HepG2 (cell line): ENCODE measurements around the gene NBPF20. TPM values are rescaled to one million over a fixed set of nuclear protein-coding genes. Genes with fewer than 3 reads are reported as not detected.

Source experiments
- CENPX ChIP-seq: sonication (generic); formaldehyde crosslinking; IDR thresholded peaks from 2 replicates; pipeline ENCODE4 v1.9.0; 2021; ENCODE audit warnings: mild to moderate bottlenecking, missing genetic modification reagents, moderate library complexity
- ESRRA ChIP-seq: sonication (generic); formaldehyde crosslinking; IDR thresholded peaks from 2 replicates; pipeline ENCODE4 v1.5.1; 2020; ENCODE audit warnings: mild to moderate bottlenecking, low read depth, missing genetic modification reagents
- FOXK1 ChIP-seq: sonication (generic); formaldehyde crosslinking; IDR thresholded peaks from 2 replicates; pipeline ENCODE4 v1.4.0; 2020; ENCODE audit warnings: low read depth, missing genetic modification reagents, borderline replicate concordance
- HMG20A ChIP-seq: IDR thresholded peaks from 2 replicates; pipeline ENCODE4 v1.6.1; 2016; ENCODE audit warnings: borderline replicate concordance
- HNRNPLL ChIP-seq: fragments of 200-400 bp; formaldehyde crosslinking; IDR thresholded peaks from 2 replicates; pipeline ENCODE4 v1.6.1; 2017; ENCODE audit warnings: mild to moderate bottlenecking, low read depth, low read length; ENCODE audit not compliant: poor library complexity, severe bottlenecking
- KDM5B ChIP-seq: sonication (generic); formaldehyde crosslinking; IDR thresholded peaks from 2 replicates; pipeline ENCODE4 v1.4.0; 2020; ENCODE audit warnings: missing genetic modification reagents, mild to moderate bottlenecking, borderline replicate concordance
- MXI1 ChIP-seq: IDR thresholded peaks from 3 replicates; pipeline ENCODE4 v1.6.1; 2012; ENCODE audit warnings: low read depth, low read length, inconsistent platforms, borderline replicate concordance
- RAD51 ChIP-seq: fragments of 450-650 bp; IDR thresholded peaks from 2 replicates; pipeline ENCODE4 v1.6.1; 2016; ENCODE audit warnings: borderline replicate concordance
- RBM22 ChIP-seq: fragments of 200-400 bp; formaldehyde crosslinking; optimal IDR thresholded peaks from 2 replicates; pipeline ENCODE3; 2017; ENCODE audit warnings: mild to moderate bottlenecking, low read length, moderate library complexity
- SAP130 ChIP-seq: IDR thresholded peaks from 2 replicates; pipeline ENCODE4 v1.6.1; 2016; ENCODE audit warnings: low read depth
- SIX1 ChIP-seq: sonication (generic); formaldehyde crosslinking; IDR thresholded peaks from 2 replicates; pipeline ENCODE4 v1.4.0; 2020; ENCODE audit warnings: missing genetic modification reagents, borderline replicate concordance
- SMAD1 ChIP-seq: sonication (generic); formaldehyde crosslinking; IDR thresholded peaks from 2 replicates; pipeline ENCODE4 v1.4.0; 2020; ENCODE audit warnings: missing genetic modification reagents, low read depth, mild to moderate bottlenecking, borderline replicate concordance
- TBP ChIP-seq: sonication (generic); formaldehyde crosslinking; IDR thresholded peaks from 2 replicates; pipeline ENCODE4 v1.5.0; 2020; ENCODE audit warnings: missing genetic modification reagents
- TP53 ChIP-seq: sonication (generic); formaldehyde crosslinking; conservative IDR thresholded peaks from 2 replicates; pipeline ENCODE4 v1.4.0; 2020; ENCODE audit warnings: missing genetic modification reagents
- YEATS2 ChIP-seq: sonication (generic); formaldehyde crosslinking; IDR thresholded peaks from 2 replicates; pipeline ENCODE4 v1.4.0; 2020; ENCODE audit warnings: missing genetic modification reagents, borderline replicate concordance
- ZFX ChIP-seq: sonication (generic); formaldehyde crosslinking; IDR thresholded peaks from 2 replicates; pipeline ENCODE4 v1.4.0; 2020; ENCODE audit warnings: mild to moderate bottlenecking, low read depth, missing genetic modification reagents, moderate library complexity
- ZNF207 ChIP-seq: fragments of 450-650 bp; IDR thresholded peaks from 2 replicates; pipeline ENCODE4 v1.6.1; 2016; ENCODE audit warnings: antibody characterized with exemption, borderline replicate concordance
- ZNF672 ChIP-seq: sonication (generic); formaldehyde crosslinking; IDR thresholded peaks from 2 replicates; pipeline ENCODE4 v1.8.1; 2022; ENCODE audit warnings: missing genetic modification reagents
- ZSCAN22 ChIP-seq: sonication (generic); formaldehyde crosslinking; IDR thresholded peaks from 2 replicates; pipeline ENCODE4 v1.4.0; 2020; ENCODE audit warnings: mild to moderate bottlenecking, missing genetic modification reagents
- polyA plus RNA-seq, 8 experiments: library from polyadenylated mRNA; depleted of rRNA in 3 of 8; stranded (reverse) in 7 of 8; unstranded in 1 of 8; fragments of >200 nt; fragmentation: Illumina TruSeq in 4 of 8; extraction: Trizol in 4 of 8; gene quantifications; 2 replicates each; pipeline versions ENCODE4 v1.2.1 to v1.2.3, GENCODE V29; 2011 to 2016; ENCODE audit warnings: low read depth in 4 of 8, missing spikeins in 1 of 8, mixed read lengths in 1 of 8; ENCODE audit not compliant: insufficient read depth in 1 of 8
- total RNA-seq, 5 experiments: library from RNA; depleted of rRNA; stranded (reverse); fragments of >200 nt; fragmentation: Illumina TruSeq; extraction: Trizol; gene quantifications; 2 replicates each; pipeline ENCODE4 v1.2.3, GENCODE V29; 2016; ENCODE audit warnings: low read depth in 1 of 5
- TF ChIP-seq, protein P1 (sequence below): sonication (generic); formaldehyde crosslinking; IDR thresholded peaks from 2 replicates; pipeline ENCODE4 v1.4.0; 2020; ENCODE audit warnings: mild to moderate bottlenecking, missing genetic modification reagents
- TF ChIP-seq, protein P2 (sequence below): sonication (generic); formaldehyde crosslinking; IDR thresholded peaks from 2 replicates; pipeline ENCODE4 v1.4.0; 2020; ENCODE audit warnings: missing genetic modification reagents
- TF ChIP-seq, protein P3 (sequence below): sonication (generic); formaldehyde crosslinking; IDR thresholded peaks from 2 replicates; pipeline ENCODE4 v1.5.1; 2020; ENCODE audit warnings: mild to moderate bottlenecking, missing genetic modification reagents, moderate library complexity
- TF ChIP-seq, protein P4 (sequence below): sonication (generic); formaldehyde crosslinking; IDR thresholded peaks from 2 replicates; pipeline ENCODE4 v1.8.1; 2023; ENCODE audit warnings: mild to moderate bottlenecking, moderate library complexity, missing genetic modification reagents

Gene NBPF20
- total and polyA plus RNA-seq, 2 of the 13 experiments (the other 11 are each of a cell fraction or from before 2014, with no cell fraction given): 3.0 to 3.1 TPM

DNA sequence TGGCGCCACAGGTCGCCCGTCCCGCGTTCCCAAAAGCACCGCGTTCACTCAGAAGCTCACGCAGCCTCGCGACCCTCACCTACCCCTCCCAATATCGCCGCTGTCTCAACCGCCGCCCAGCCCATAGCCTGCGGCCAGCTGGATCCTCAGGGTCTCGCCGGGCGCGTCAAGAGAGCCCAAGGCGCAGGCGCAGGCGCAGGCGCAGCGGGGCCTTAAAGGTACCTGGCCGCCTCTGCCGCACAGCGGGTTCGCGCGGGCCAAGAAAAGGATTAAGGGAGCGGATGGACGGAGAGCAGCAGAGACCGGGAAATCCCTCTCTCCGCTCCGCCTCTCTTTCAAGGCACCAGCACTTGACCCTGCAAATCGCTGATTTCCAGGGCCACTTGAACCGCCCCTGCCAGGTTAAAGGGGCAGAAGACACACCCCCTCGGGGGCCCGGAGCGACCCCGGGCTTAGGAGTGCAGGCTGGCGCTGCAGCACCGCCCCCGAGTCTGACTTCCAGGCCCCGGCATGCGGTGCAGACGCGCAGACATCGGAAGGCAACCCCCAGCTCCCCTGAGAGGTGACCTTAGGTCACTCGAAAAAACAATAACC, at the start of gene NBPF20 (continued):
- TF ChIP-seq, protein P1, sequence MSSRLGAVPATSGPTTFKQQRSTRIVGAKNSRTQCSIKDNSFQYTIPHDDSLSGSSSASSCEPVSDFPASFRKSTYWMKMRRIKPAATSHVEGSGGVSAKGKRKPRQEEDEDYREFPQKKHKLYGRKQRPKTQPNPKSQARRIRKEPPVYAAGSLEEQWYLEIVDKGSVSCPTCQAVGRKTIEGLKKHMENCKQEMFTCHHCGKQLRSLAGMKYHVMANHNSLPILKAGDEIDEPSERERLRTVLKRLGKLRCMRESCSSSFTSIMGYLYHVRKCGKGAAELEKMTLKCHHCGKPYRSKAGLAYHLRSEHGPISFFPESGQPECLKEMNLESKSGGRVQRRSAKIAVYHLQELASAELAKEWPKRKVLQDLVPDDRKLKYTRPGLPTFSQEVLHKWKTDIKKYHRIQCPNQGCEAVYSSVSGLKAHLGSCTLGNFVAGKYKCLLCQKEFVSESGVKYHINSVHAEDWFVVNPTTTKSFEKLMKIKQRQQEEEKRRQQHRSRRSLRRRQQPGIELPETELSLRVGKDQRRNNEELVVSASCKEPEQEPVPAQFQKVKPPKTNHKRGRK (CRISPR knock-in tag): no peak
- TF ChIP-seq SAP130 (CRISPR knock-in tag) (no peak), SMAD1 (CRISPR knock-in tag) (no peak), TBP (no peak), ZFX (peak; percentile 65), RAD51 (no peak), FOXK1 (CRISPR knock-in tag) (no peak), ESRRA (CRISPR knock-in tag) (no peak), YEATS2 (CRISPR knock-in tag) (peak; percentile 65; the same call in 1 of the 2 replicates), HNRNPLL (peak; percentile 58), ZNF207 (no peak), ZNF672 (CRISPR knock-in tag) (no peak), SIX1 (no peak), RBM22 (no peak), TP53 (CRISPR knock-in tag) (no peak), KDM5B (no peak), CENPX (CRISPR knock-in tag) (no peak), ZSCAN22 (CRISPR knock-in tag) (no peak), MXI1 (no peak), HMG20A (CRISPR knock-in tag) (no peak)
- TF ChIP-seq, protein P2, sequence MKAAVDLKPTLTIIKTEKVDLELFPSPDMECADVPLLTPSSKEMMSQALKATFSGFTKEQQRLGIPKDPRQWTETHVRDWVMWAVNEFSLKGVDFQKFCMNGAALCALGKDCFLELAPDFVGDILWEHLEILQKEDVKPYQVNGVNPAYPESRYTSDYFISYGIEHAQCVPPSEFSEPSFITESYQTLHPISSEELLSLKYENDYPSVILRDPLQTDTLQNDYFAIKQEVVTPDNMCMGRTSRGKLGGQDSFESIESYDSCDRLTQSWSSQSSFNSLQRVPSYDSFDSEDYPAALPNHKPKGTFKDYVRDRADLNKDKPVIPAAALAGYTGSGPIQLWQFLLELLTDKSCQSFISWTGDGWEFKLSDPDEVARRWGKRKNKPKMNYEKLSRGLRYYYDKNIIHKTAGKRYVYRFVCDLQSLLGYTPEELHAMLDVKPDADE: 0 out of 2 replicates have a peak, but pooled peaks have one; percentile 54
- TF ChIP-seq, protein P3, sequence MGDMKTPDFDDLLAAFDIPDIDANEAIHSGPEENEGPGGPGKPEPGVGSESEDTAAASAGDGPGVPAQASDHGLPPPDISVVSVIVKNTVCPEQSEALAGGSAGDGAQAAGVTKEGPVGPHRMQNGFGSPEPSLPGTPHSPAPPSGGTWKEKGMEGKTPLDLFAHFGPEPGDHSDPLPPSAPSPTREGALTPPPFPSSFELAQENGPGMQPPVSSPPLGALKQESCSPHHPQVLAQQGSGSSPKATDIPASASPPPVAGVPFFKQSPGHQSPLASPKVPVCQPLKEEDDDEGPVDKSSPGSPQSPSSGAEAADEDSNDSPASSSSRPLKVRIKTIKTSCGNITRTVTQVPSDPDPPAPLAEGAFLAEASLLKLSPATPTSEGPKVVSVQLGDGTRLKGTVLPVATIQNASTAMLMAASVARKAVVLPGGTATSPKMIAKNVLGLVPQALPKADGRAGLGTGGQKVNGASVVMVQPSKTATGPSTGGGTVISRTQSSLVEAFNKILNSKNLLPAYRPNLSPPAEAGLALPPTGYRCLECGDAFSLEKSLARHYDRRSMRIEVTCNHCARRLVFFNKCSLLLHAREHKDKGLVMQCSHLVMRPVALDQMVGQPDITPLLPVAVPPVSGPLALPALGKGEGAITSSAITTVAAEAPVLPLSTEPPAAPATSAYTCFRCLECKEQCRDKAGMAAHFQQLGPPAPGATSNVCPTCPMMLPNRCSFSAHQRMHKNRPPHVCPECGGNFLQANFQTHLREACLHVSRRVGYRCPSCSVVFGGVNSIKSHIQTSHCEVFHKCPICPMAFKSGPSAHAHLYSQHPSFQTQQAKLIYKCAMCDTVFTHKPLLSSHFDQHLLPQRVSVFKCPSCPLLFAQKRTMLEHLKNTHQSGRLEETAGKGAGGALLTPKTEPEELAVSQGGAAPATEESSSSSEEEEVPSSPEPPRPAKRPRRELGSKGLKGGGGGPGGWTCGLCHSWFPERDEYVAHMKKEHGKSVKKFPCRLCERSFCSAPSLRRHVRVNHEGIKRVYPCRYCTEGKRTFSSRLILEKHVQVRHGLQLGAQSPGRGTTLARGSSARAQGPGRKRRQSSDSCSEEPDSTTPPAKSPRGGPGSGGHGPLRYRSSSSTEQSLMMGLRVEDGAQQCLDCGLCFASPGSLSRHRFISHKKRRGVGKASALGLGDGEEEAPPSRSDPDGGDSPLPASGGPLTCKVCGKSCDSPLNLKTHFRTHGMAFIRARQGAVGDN (CRISPR knock-in tag): peak; percentile 68
- TF ChIP-seq, protein P4, sequence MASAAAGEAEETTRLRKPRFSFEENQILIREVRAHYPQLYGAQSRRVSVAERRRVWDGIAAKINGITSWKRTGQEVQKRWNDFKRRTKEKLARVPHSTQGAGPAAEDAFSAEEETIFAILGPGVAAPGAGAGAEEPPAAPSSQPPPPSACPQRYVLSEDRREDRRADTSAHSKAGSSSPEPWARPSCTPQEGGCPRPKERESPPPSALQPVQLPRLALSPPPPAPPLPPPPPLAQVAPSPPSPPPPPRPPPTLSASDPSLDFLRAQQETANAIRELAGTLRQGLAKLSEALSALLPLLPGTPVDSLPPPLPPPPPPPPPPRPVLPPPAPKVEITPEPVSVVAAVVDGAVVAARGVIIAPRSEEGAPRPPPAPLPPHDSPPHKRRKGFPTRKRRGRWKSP (CRISPR knock-in tag): peak; percentile 97
